ENCODE measurements around the gene DEFB118. TPM values are rescaled to one million over a fixed set of nuclear protein-coding genes. Genes with fewer than 3 reads are reported as not detected.

Gene DEFB118
- total RNA-seq, 1 experiment from 2014 or later, result not detected

GRCh38 chr20:31394900-31395299 lies 26.5 kb downstream of the DEFB118 start:
- Histone ChIP-seq H3K79me2 (ENCODE audit: low read length) (no peaks in the 10 kb centered on the region), H3K9me2 (replicated peaks; ENCODE audit: low read length) (no peaks in the 10 kb centered on the region), H2AFZ (ENCODE audit: low read length) (no peak overlapping the region), H3F3A (ENCODE audit: low read length, unreplicated experiment) (no peaks in the 10 kb centered on the region), H3K27me3 (ENCODE audit: low read length) (peaks cover 6% of the 10 kb centered on the region), H3K9me3 (ENCODE audit: low read length) (no peaks in the 10 kb centered on the region), H3K4me1 (ENCODE audit: insufficient read depth, low read length) (no peaks in the 10 kb centered on the region), H3K4me3 (ENCODE audit: low read length) (no peak overlapping the region), H4K20me1 (ENCODE audit: low read length) (no peaks in the 10 kb centered on the region), H3K4me2 (ENCODE audit: low read length) (no peak overlapping the region), H3K27ac (ENCODE audit: low read length) (no peak overlapping the region), H3K9ac (ENCODE audit: low read length) (no peak overlapping the region), H3K36me3 (ENCODE audit: low read depth, low read length) (no peaks in the 10 kb centered on the region)
- ATAC-seq, result no peak
- DNase-seq, result no peak
- CTCF ChIA-PET, result no interaction called here
- BruUV-seq (replicated peaks), result no TSS peak
- no peak for TF ChIP-seq CTCF (conservative IDR thresholded peaks at IDR 0.05; ENCODE audit: low read depth, low read length)
- TF ChIP-seq EZH2phosphoT487 (IDR thresholded peaks at IDR 0.05; ENCODE audit: borderline replicate concordance, low read length), result no peak
- TF ChIP-seq EZH2 (IDR thresholded peaks at IDR 0.05; ENCODE audit: low read length, unreplicated experiment), result no peak
- intact Hi-C loops (cut with micrococcal nuclease), result no loop called here
- POLR2A ChIA-PET (ENCODE audit: unreplicated experiment), result no interaction called here

- ATAC-seq, result no peak
- intact Hi-C loops (cut with micrococcal nuclease), result no loop called here
- ChIA-PET CTCF (no interaction called here), POLR2A (ENCODE audit: unreplicated experiment) (no interaction called here)
- Histone ChIP-seq H3K27ac (ENCODE audit: low read length) (no peak overlapping the region), H3K27me3 (ENCODE audit: low read length) (peaks cover 14% of the 10 kb centered on the region; the same call in 1 of the 2 replicates), H3K4me3 (ENCODE audit: low read length) (no peak overlapping the region), H3F3A (ENCODE audit: low read length, unreplicated experiment) (no peaks in the 10 kb centered on the region), H3K36me3 (ENCODE audit: low read depth, low read length) (no peaks in the 10 kb centered on the region), H3K4me2 (ENCODE audit: low read length) (no peak overlapping the region), H3K4me1 (ENCODE audit: insufficient read depth, low read length) (no peaks in the 10 kb centered on the region), H3K9me3 (ENCODE audit: low read length) (no peaks in the 10 kb centered on the region), H2AFZ (ENCODE audit: low read length) (no peak overlapping the region), H3K79me2 (ENCODE audit: low read length) (no peaks in the 10 kb centered on the region), H3K9ac (ENCODE audit: low read length) (no peak overlapping the region), H3K9me2 (replicated peaks; ENCODE audit: low read length) (no peaks in the 10 kb centered on the region), H4K20me1 (ENCODE audit: low read length) (no peaks in the 10 kb centered on the region)
- no TSS peak for BruUV-seq (replicated peaks)
- DNase-seq, result no peak
- no peak for TF ChIP-seq EZH2 (IDR thresholded peaks at IDR 0.05; ENCODE audit: low read length, unreplicated experiment)
- TF ChIP-seq CTCF (conservative IDR thresholded peaks at IDR 0.05; ENCODE audit: low read depth, low read length), result no peak
- TF ChIP-seq EZH2phosphoT487 (IDR thresholded peaks at IDR 0.05; ENCODE audit: borderline replicate concordance, low read length), result no peak
Observed at GRCh38 chr20:31403886-31404285, 35.5 kb downstream of the DEFB118 start.

DNA sequence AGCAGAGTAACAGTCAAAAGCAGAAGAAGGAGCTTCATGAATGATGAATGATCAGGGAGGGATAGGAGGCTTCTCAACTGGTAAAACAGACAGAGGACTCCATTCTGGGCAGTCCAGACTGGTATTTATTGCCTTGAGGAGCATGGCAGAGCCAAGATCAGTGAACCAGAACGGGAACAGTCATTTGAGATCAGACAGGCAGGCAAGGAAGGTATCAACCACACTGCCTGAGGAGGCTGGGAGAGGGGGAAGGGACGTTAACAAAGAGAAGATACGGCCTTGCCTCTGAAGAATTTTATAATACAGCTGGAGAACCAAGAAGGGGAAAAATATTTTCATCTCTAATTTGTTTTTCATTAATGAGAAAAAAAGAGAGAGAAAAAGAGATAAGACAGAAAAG lies 37.7 kb downstream of the DEFB118 start, which contains the start of gene DEFB121:
TSS of gene DEFB121 (minus strand) at position 101 of the 400 bp plus-strand sequence. CDS start at position 38, 63 bp downstream.
- H3K27me3 ChIP-seq (ENCODE audit: low read length), result peaks cover 15% of the 10 kb centered on the region; the same call in 1 of the 2 replicates
- no peaks in the 10 kb centered on the region for H3F3A ChIP-seq (ENCODE audit: low read length, unreplicated experiment)
- H3K9me2 ChIP-seq (replicated peaks; ENCODE audit: low read length), result no peaks in the 10 kb centered on the region
- DNase-seq (no peak), ATAC-seq (no peak)
- no peak within 1 kb of the TSS for H3K4me3 ChIP-seq (ENCODE audit: low read length)
- no peaks in the 10 kb centered on the region for H3K79me2 ChIP-seq (ENCODE audit: low read length)
- no peak for TF ChIP-seq EZH2phosphoT487 (IDR thresholded peaks at IDR 0.05; ENCODE audit: borderline replicate concordance, low read length)
- no peak for TF ChIP-seq EZH2 (IDR thresholded peaks at IDR 0.05; ENCODE audit: low read length, unreplicated experiment)
- TF ChIP-seq CTCF (conservative IDR thresholded peaks at IDR 0.05; ENCODE audit: low read depth, low read length), result no peak
- no peaks in the 10 kb centered on the region for H3K9me3 ChIP-seq (ENCODE audit: low read length)
- no peak within 1 kb of the TSS for H3K9ac ChIP-seq (ENCODE audit: low read length)
- no peak within 1 kb of the TSS for H3K27ac ChIP-seq (ENCODE audit: low read length)
- intact Hi-C loops (cut with micrococcal nuclease), result no loop called here
- CTCF ChIA-PET, result no interaction called here
- no peaks in the 10 kb centered on the region for H4K20me1 ChIP-seq (ENCODE audit: low read length)
- BruUV-seq (replicated peaks), result no TSS peak
- H3K4me1 ChIP-seq (ENCODE audit: insufficient read depth, low read length), result no peaks in the 10 kb centered on the region
- no peak within 1 kb of the TSS for H3K4me2 ChIP-seq (ENCODE audit: low read length)
- POLR2A ChIA-PET (ENCODE audit: unreplicated experiment), result no interaction called here
- H2AFZ ChIP-seq (ENCODE audit: low read length), result no peak within 1 kb of the TSS
- no peaks in the 10 kb centered on the region for H3K36me3 ChIP-seq (ENCODE audit: low read depth, low read length)

Measured in PC-3 (cell line).